ENCODE data around the gene IGSF8.

The IGSF8 gene

GRCh38 chr1:160085686-160086455 is 12.5 kb downstream of the IGSF8 start:
- DNase-seq (ENCODE audit: low spot score), result peak; percentile 87

- no peak for DNase-seq (ENCODE audit: low spot score)
These were observed 13.6 kb downstream of the IGSF8 start for GRCh38 chr1:160084771-160085321.

DNA sequence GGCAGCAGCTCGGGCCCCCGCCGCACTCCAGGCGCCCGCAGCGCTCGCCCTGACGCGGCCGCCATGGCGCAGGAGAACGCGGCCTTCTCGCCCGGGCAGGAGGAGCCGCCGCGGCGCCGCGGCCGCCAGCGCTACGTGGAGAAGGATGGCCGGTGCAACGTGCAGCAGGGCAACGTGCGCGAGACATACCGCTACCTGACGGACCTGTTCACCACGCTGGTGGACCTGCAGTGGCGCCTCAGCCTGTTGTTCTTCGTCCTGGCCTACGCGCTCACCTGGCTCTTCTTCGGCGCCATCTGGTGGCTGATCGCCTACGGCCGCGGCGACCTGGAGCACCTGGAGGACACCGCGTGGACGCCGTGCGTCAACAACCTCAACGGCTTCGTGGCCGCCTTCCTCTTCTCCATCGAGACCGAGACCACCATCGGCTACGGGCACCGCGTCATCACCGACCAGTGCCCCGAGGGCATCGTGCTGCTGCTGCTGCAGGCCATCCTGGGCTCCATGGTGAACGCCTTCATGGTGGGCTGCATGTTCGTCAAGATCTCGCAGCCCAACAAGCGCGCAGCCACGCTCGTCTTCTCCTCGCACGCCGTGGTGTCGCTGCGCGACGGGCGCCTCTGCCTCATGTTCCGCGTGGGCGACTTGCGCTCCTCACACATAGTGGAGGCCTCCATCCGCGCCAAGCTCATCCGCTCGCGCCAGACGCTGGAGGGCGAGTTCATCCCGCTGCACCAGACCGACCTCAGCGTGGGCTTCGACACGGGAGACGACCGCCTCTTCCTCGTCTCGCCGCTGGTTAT is 14.2 kb downstream of the IGSF8 start:
- DNase-seq (ENCODE audit: low spot score), result peak; percentile 78

DNA sequence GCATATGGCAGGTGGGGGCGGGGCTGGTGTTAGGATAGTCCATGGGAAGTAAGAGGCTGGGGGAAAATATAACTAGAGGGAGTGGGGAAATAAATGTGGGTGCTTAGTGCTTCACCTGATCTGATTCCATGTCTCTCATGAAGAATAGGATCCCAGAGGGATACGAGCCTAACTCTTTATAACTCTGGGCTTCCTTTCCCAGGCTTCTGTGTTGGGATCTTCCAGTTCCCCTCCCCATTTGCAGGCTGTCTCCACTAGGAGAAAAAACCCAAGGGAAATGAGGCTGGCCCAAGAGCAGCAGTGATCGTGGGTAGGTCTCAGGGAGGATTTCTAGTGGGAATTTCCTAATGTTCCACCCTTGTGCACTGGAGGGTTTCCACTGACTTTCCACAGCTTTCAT is 15.5 kb downstream of the IGSF8 start:
- DNase-seq (ENCODE audit: low spot score), result no peak

DNA sequence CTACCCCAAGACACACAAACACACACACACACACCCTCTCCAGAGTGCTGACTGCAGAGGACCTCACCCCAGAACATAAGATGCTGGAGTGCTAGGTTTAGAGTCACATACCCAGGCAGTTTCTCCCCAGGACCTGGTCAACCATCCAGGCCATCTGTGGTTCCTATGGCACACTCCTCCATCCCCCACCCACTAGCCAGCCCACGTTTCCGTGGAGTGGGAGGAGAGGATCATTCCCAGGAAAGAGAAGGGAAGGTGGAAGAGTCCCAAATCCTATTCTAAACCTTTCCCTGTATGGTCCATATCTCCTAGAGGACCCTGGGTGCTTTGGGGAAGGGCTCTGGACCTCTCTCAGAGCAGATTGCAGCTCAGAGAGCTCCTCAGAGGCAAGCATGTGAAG is 15.9 kb downstream of the IGSF8 start:
- no peak for DNase-seq (ENCODE audit: low spot score)

DNA sequence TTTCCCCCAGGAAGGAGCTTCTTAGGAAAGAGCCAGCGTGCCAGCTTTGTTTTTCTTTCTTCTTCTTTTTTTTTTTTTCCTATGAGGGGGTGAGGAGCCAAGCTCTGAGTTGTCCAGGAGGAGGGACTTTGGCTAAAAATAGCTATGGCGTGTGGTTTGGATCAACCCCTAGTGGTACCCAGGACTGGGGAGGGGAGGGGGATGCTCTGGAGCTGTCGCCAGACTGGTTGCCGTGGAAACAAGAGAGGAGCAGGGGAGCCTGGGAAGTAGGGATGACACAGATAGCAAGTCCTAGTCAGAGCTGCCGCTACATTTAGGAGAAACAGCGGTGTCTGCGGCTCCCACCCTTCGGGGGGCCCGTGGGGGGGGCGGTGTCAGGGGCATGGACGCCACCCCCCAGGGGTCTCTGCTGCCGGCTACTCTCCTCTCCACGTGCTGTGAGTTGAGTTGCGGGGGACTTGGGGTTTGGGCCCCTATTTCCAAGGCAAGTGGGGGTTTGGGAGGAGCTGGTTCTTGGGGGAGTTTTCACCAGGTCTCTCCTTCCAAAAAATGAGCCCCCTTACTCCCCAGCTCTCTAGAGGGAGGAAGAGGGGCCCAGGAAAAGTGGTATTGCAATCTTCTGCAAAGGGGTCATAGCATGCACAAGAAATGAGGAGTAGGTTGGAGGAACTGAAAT is 17.0 kb downstream of the IGSF8 start, which contains the start of gene KCNJ9:
KCNJ9 (plus strand) TSS at position 278 of the 676 bp plus-strand sequence. CDS start 2,493 bp downstream, outside the sequence.
- DNase-seq (ENCODE audit: low spot score), result no peak

- no peak for DNase-seq (ENCODE audit: low spot score)
These were observed 17.9 kb downstream of the IGSF8 start for GRCh38 chr1:160080381-160081100.

- no peak for DNase-seq (ENCODE audit: low spot score)
These were observed 19.0 kb downstream of the IGSF8 start for GRCh38 chr1:160079448-160079847.

GRCh38 chr1:160078512-160079195 is 19.8 kb downstream of the IGSF8 start:
- DNase-seq (ENCODE audit: low spot score), result peak; percentile 78

GRCh38 chr1:160077486-160077885 is 20.9 kb downstream of the IGSF8 start:
- no peak for DNase-seq (ENCODE audit: low spot score)

GRCh38 chr1:160076295-160076694 is 22.1 kb downstream of the IGSF8 start:
- no peak for DNase-seq (ENCODE audit: low spot score)

GRCh38 chr1:160075836-160076235 is 22.6 kb downstream of the IGSF8 start:
- DNase-seq (ENCODE audit: low spot score), result no peak

- no peak for DNase-seq (ENCODE audit: low spot score)
These were observed 23.6 kb downstream of the IGSF8 start for GRCh38 chr1:160074865-160075264.

- DNase-seq (ENCODE audit: low spot score), result no peak
These were observed 27.1 kb downstream of the IGSF8 start for GRCh38 chr1:160071289-160071688.

DNA sequence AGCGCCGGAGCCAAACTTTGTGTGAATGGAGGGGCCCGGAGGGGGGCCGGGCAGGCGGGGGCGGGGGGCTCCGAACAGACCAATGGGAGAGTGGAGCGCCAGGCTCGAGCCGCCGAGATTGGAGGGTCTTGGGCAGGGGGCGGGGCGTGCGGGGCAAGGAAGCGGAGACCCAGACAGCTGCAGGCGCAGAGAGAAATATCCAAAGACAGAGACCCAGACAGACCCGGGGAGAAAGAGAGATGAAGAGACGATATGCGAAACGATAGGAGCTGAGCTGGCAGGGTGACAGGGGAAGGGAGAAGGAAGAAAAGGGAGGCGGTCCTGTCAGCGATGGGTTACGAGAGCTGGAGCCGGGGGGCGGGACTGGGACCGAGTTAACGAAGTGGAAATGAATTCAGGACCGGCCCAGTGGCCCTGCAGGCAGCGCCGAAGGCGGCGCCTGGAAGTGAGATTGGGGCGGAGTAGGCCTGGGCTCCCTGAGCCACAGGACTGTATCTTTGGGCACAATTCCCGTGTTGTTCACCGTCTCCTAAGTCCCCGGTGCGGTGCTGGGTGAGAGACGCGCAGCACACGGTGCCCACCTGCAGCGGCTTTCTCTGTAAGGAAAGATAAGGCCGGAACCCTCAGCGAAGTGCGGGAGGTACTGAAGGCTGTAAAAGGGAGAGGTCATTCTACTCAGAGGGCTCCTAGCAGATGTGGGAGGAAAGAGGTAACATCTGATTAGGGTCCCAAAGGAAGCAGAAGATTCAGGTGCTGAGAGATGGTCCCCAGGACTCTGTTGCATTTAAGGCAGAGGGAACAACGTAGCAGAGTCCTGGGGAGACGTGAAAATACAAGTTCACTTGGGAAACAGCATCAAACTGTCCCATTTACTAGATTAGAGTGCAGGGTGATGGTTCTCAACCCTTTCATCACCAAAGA is 27.9 kb downstream of the IGSF8 start:
- DNase-seq (ENCODE audit: low spot score), result peak; percentile 92

DNA sequence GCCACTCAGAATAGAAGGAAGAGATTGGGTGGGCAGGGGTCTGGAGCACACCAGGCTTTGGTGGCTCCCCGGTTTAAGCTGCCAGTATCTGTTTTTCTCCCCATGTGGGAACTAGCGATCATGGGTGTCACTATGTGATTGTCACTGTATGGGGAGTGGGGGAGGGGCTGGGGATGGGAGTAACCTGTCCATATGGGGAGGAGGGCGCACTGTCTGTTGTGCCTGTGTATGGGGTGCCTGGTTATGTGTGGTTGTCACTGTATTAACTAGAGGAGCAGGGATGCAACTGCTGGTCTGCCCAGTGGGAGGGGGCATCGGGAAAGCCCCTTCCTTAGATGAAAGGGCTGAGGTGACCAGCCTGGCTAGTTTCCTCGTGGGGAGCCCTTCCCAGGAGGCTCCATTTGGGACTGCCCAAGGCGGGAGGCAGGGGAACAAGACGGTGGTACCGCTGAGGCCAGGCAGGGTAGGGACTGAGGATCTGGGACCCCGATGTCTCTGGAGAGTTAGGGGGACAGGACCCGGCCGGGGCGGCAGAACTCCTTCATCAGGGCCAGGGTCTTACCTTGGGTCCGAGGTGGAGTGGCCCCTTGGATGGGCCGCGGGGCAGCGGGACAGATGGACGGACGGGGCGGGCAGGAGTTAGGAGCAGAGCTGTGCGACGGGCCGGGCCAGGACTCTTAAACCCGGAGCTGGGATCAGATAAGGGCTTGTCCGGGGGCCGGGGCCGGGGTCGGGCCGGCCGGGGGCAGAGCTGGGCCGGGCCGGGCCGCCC is 28.8 kb downstream of the IGSF8 start, which contains the start of gene KCNJ10:
KCNJ10 (minus strand) TSS at position 701 of the 772 bp plus-strand sequence. CDS start 27,628 bp downstream, outside the sequence.
- DNase-seq (ENCODE audit: low spot score), result no peak

DNA sequence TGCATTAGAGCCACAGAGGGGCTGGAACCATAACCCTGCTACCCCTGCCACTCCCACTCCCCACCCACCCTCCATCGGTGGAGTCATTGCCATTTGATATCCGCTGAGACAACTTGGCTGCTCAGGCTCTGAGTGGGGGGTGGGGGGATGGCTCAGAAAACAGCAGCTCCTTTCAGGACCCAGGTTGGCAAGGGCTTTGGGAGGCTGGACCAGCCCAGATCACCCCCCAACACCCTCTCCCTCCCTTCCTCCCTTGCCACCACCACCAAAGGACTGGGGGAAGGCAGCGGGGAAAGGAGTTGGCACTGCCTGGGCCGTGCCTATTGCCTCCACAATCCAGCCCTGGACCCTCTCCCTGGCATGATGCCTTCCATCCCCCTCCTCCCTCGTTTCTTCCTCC is 30.2 kb downstream of the IGSF8 start:
- DNase-seq (ENCODE audit: low spot score), result no peak

- no peak for DNase-seq (ENCODE audit: low spot score)
These were observed 31.3 kb downstream of the IGSF8 start for GRCh38 chr1:160066829-160067745.
